HepG2 (cell line): ENCODE measurements around the gene CRYZL1. TPM values are rescaled to one million over a fixed set of nuclear protein-coding genes. Genes with fewer than 3 reads are reported as not detected.

Experiments
- ATAC-seq: fragments of 200-7000 bp; cut with Tn5 transposase; 3 replicates; pipeline ENCODE4 v1.9.1; 2020; ENCODE audit warnings: mild to moderate bottlenecking, moderate library complexity
- BruUV-seq: library from RNA; stranded (reverse); fragments of 400-500 nt; replicated peaks from 2 replicates; lab custom pipeline; 2021; lab: Mats Ljungman, UMichigan
- CTCF ChIA-PET: fragments of 300-600 bp; formaldehyde crosslinking; extraction: SDS; loops from one replicate; lab custom pipeline; 2021; ENCODE audit warnings: low total read pairs, inconsistent platforms, low intra/inter-chr PET ratio; lab: Yijun Ruan, JAX
- POLR2A ChIA-PET: fragments of 350-600 bp; sonication (Branson Sonifier 250); formaldehyde crosslinking; loops from one replicate; lab custom pipeline; 2020; ENCODE audit warnings: antibody characterized with exemption, inconsistent platforms; lab: Yijun Ruan, JAX
- DNase-seq: peaks from one replicate; pipeline ENCODE4 v3.0.0-alpha.2; 2015; ENCODE audit warnings: low spot score
- FAIRE-seq: peaks from 3 replicates; lab custom pipeline; 2011; peaks lifted over from hg19 to GRCh38; lab: Jason Lieb, UNC
- H2AFZ ChIP-seq: one replicate; pipeline ENCODE4 v1.6.1; 2011; ENCODE audit warnings: low read length, inconsistent platforms
- H3K27ac ChIP-seq: fragments of 300-600 bp; 3 replicates; pipeline ENCODE4 v1.8.0; 2011; ENCODE audit warnings: mixed run types, mild to moderate bottlenecking, mixed read lengths, low read length, inconsistent platforms; ENCODE audit not compliant: insufficient read depth; ENCODE audit errors: extremely low read length
- H3K27me3 ChIP-seq, 2 experiments: fragments of 200-600 bp in 1 of 2; 2 replicates in 1 of 2; 3 replicates in 1 of 2; pipeline versions ENCODE4 v1.6.0 to v1.8.0; 2011; ENCODE audit warnings: low read length in 2 of 2, mild to moderate bottlenecking in 2 of 2, moderate library complexity in 2 of 2, inconsistent platforms in 1 of 2; ENCODE audit not compliant: insufficient read depth in 2 of 2, control insufficient read depth in 1 of 2
- H3K36me3 ChIP-seq, 2 experiments: fragments of 200-600 bp in 1 of 2; replicated peaks in 1 of 2; 2 replicates in 1 of 2; 3 replicates in 1 of 2; pipeline versions ENCODE4 v1.5.1 to v1.8.0; 2011; ENCODE audit warnings: low read length in 2 of 2, inconsistent platforms in 1 of 2; ENCODE audit not compliant: insufficient read depth in 2 of 2, control insufficient read depth in 1 of 2
- H3K4me1 ChIP-seq: 2 replicates; pipeline ENCODE4 v1.5.1; 2012; ENCODE audit warnings: low read length, inconsistent platforms; ENCODE audit not compliant: insufficient read depth
- H3K4me2 ChIP-seq: 2 replicates; pipeline ENCODE4 v1.6.0; 2011; ENCODE audit warnings: low read depth, low read length, inconsistent platforms
- H3K4me3 ChIP-seq, 3 experiments: fragments of 200-600 bp in 1 of 3; sonication (generic), shearing (Covaris generic) in 1 of 3; replicated peaks in 1 of 3; 2 replicates each; pipeline ENCODE4 v1.5.1; 2011 to 2016; ENCODE audit warnings: low read length in 3 of 3, inconsistent platforms in 2 of 3, low read depth in 2 of 3, mild to moderate bottlenecking in 2 of 3, control low read depth in 1 of 3, mixed read lengths in 1 of 3; ENCODE audit not compliant: insufficient read depth in 1 of 3
- H3K79me2 ChIP-seq: one replicate; pipeline ENCODE4 v1.6.1; 2011; ENCODE audit warnings: low read length, inconsistent platforms; ENCODE audit not compliant: insufficient read depth
- H3K9ac ChIP-seq: 2 replicates; pipeline ENCODE4 v1.6.0; 2011; ENCODE audit warnings: mild to moderate bottlenecking, low read depth, low read length, inconsistent platforms; ENCODE audit not compliant: insufficient read depth
- H3K9me3 ChIP-seq: 2 replicates; pipeline ENCODE4 v1.5.1; 2012; ENCODE audit warnings: mild to moderate bottlenecking, low read length
- H4K20me1 ChIP-seq: 2 replicates; pipeline ENCODE4 v1.6.0; 2011; ENCODE audit warnings: inconsistent platforms, mild to moderate bottlenecking, low read length, moderate library complexity; ENCODE audit not compliant: insufficient read depth
- ARID5B ChIP-seq: IDR thresholded peaks from 2 replicates; pipeline ENCODE4 v1.4.0; 2020; ENCODE audit warnings: mild to moderate bottlenecking, missing genetic modification reagents
- HNF4A ChIP-seq: sonication (generic); formaldehyde crosslinking; IDR thresholded peaks from 2 replicates; pipeline ENCODE4 v1.4.0; 2020; ENCODE audit warnings: missing genetic modification reagents
- NFKBIZ ChIP-seq: IDR thresholded peaks from 2 replicates; pipeline ENCODE4 v1.6.1; 2018; ENCODE audit warnings: missing genetic modification reagents, missing compliant biosample characterization
- NR2F6 ChIP-seq, 2 experiments: IDR thresholded peaks; 2 replicates each; pipeline ENCODE4 v1.6.1; 2016; ENCODE audit warnings: antibody characterized with exemption in 1 of 2, mild to moderate bottlenecking in 1 of 2
- PBX2 ChIP-seq: IDR thresholded peaks from 2 replicates; pipeline ENCODE4 v1.6.1; 2016; ENCODE audit warnings: control low read depth
- RFXANK ChIP-seq: IDR thresholded peaks from 2 replicates; pipeline ENCODE4 v1.6.1; 2016
- SRF ChIP-seq: IDR thresholded peaks from 2 replicates; pipeline ENCODE4 v1.6.1; 2011; ENCODE audit warnings: mild to moderate bottlenecking, low read depth, low read length, moderate library complexity
- TBX3 ChIP-seq: fragments of 450-650 bp; IDR thresholded peaks from 2 replicates; pipeline ENCODE4 v1.6.1; 2017; ENCODE audit warnings: antibody characterized with exemption, mild to moderate bottlenecking, inconsistent platforms, borderline replicate concordance
- TMF1 ChIP-seq: sonication (generic); formaldehyde crosslinking; IDR thresholded peaks from 2 replicates; pipeline ENCODE4 v1.8.1; 2022; ENCODE audit warnings: low read depth, missing genetic modification reagents
- ZNF362 ChIP-seq: sonication (generic); formaldehyde crosslinking; IDR thresholded peaks from 2 replicates; pipeline ENCODE4 v1.4.0; 2020; ENCODE audit warnings: missing genetic modification reagents, mild to moderate bottlenecking, borderline replicate concordance
- ZNF567 ChIP-seq: sonication (generic); formaldehyde crosslinking; IDR thresholded peaks from 2 replicates; pipeline ENCODE4 v1.8.1; 2023; ENCODE audit warnings: mild to moderate bottlenecking, missing genetic modification reagents, borderline replicate concordance
- ZNF687 ChIP-seq: sonication (generic); formaldehyde crosslinking; IDR thresholded peaks from 2 replicates; pipeline ENCODE4 v1.5.1; 2020; ENCODE audit warnings: mild to moderate bottlenecking, missing genetic modification reagents, moderate library complexity
- ZSCAN9 ChIP-seq: IDR thresholded peaks from 2 replicates; pipeline ENCODE4 v1.6.1; 2016; ENCODE audit warnings: borderline replicate concordance
- WGBS: methylation state at CpG from one replicate; pipeline ENCODE4 v1.1.6; 2017; ENCODE audit warnings: low lambda C conversion rate; 5-methylcytosine and 5-hydroxymethylcytosine counted together
- in situ Hi-C: cut with HindIII; loops from 2 replicates; pipeline ENCODE4 v1.10.0; 2017; ENCODE audit warnings: low pct_unique_long_range_greater_than_20kb; ENCODE audit not compliant: extremely low pct_ligation_motif_present
- intact Hi-C: fragments of 100-400 bp; cut with micrococcal nuclease; formaldehyde crosslinking; loops from one replicate; pipeline ENCODE4 v1.10.0; 2022; ENCODE audit not compliant: unreplicated experiment
- polyA plus RNA-seq, 8 experiments: library from polyadenylated mRNA; depleted of rRNA in 3 of 8; stranded (reverse) in 7 of 8; unstranded in 1 of 8; fragments of >200 nt; fragmentation: Illumina TruSeq in 4 of 8; extraction: Trizol in 4 of 8; gene quantifications; 2 replicates each; pipeline versions ENCODE4 v1.2.1 to v1.2.3, GENCODE V29; 2011 to 2016; ENCODE audit warnings: low read depth in 4 of 8, missing spikeins in 1 of 8, mixed read lengths in 1 of 8; ENCODE audit not compliant: insufficient read depth in 1 of 8
- total RNA-seq, 5 experiments: library from RNA; depleted of rRNA; stranded (reverse); fragments of >200 nt; fragmentation: Illumina TruSeq; extraction: Trizol; gene quantifications; 2 replicates each; pipeline ENCODE4 v1.2.3, GENCODE V29; 2016; ENCODE audit warnings: low read depth in 1 of 5

CRYZL1 gene
- total and polyA plus RNA-seq, 2 of the 13 experiments (the other 11 are each of a cell fraction or from before 2014, with no cell fraction given): 20.3 to 27.7 TPM

GRCh38 chr21:33644383-33645074 lies 3.0 kb upstream of the CRYZL1 start:
- ChIA-PET CTCF (no interaction called here), POLR2A (interaction anchor here (0.7 to 1.2 kb wide), 4 partner anchors 41 to 250 kb away, joined by 3 read pairs; partner anchors contain the start of gene SON)
- peak overlapping the region; percentile 76 for H3K9ac ChIP-seq
- no peaks in the 10 kb centered on the region for H4K20me1 ChIP-seq
- H3K4me1 ChIP-seq: peaks cover 42% of the 10 kb centered on the region
- H3K27me3 ChIP-seq: no peaks in the 10 kb centered on the region; a peak in 1 of 5 replicates
- in situ Hi-C loops (no loop called here), intact Hi-C loops (loop anchor here (10.0 kb wide), 1 partner anchor 120 kb away; no protein-coding TSS in a partner anchor)
- ATAC-seq: no peak
- no peak for FAIRE-seq
- BruUV-seq: no TSS peak
- WGBS: 21% methylated on average over 11 of the region's 11 CpGs
- H3K9me3 ChIP-seq: no peaks in the 10 kb centered on the region
- peak overlapping the region; percentile 65 for H3K4me2 ChIP-seq
- H3K36me3 ChIP-seq: no peaks in the 10 kb centered on the region
- peak; percentile 79 for DNase-seq
- H3K27ac ChIP-seq: peak overlapping the region; percentile 60
- H2AFZ ChIP-seq: no peak overlapping the region
- peak overlapping the region; percentile 81 to 95 (median 85) for H3K4me3 ChIP-seq
- peaks cover 75% of the 10 kb centered on the region for H3K79me2 ChIP-seq
- TF ChIP-seq ZSCAN9 (CRISPR knock-in tag): no peak
- TF ChIP-seq RFXANK: no peak
- TF ChIP-seq ZNF567 (CRISPR knock-in tag): no peak
- peak; percentile 70; the same call in 1 of the 2 replicates for TF ChIP-seq ZNF362 (CRISPR knock-in tag)
- TF ChIP-seq ARID5B (CRISPR knock-in tag): peak; percentile 37; the same call in 1 of the 2 replicates
- no peak for TF ChIP-seq NFKBIZ
- no peak for TF ChIP-seq TBX3
- TF ChIP-seq NR2F6 (IDR thresholded peaks at IDR 0.05): 0 out of 2 replicates have a peak, but pooled peaks have one; percentile 15
- no peak for TF ChIP-seq NR2F6 (CRISPR knock-in tag; IDR thresholded peaks at IDR 0.05)
- TF ChIP-seq SRF: no peak
- TF ChIP-seq TMF1: no peak
- no peak for TF ChIP-seq PBX2
- peak; percentile 74 for TF ChIP-seq HNF4A (CRISPR knock-in tag)
- TF ChIP-seq ZNF687 (CRISPR knock-in tag): no peak
